Measurements from ENCODE around the gene PIEZO2.
"Not testable (repeated sequence)": the region's sequence is repeated elsewhere in the genome, so short reads cannot be mapped to it uniquely, and the experiment has no call there.

PIEZO2 gene

DNA sequence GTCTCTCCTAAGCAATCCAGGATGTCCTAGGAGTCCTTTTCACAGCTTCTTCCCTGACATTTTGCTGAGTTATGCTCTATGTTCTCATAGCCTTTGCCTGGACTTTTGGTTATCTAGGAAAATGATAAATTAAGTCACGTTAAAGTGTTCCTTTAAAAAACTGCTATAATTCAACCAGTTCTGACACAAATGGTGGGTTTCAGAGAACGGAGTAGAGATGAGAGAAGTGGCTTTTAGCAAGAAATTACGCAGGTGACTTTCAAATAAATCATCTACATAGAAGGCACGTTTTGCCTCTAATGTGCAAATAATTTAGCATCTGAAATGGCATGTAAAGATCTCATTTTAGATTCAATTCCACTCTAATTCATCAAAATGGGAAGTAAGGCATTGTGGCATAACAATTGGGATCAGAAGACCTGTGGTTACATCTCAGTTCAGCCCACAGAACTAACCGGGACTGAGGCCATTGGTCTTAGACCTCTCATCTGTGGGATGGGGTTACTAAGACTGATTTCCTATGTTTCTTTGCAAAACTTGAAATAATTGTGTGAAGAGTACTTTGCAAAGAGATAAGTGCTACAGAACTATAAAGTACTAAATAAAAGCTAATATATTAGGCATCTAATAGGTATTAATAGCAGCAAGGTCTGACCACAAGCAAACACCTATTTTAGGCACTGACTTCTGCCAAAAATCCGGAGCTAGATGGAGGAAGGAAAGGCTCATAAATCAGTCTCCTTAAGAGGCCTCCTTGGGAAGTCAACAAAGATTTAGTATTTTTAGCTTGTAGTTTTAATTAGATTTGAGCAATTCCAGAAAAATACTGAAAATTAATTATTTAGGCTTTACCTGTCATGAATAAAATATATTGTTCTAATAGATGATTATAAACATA lies 211.4 kb downstream of the PIEZO2 start:
- no peak overlapping the region for H3K4me3 ChIP-seq (ENCODE audit: control insufficient read depth, low read depth, low read length)
- TF ChIP-seq, protein P1, sequence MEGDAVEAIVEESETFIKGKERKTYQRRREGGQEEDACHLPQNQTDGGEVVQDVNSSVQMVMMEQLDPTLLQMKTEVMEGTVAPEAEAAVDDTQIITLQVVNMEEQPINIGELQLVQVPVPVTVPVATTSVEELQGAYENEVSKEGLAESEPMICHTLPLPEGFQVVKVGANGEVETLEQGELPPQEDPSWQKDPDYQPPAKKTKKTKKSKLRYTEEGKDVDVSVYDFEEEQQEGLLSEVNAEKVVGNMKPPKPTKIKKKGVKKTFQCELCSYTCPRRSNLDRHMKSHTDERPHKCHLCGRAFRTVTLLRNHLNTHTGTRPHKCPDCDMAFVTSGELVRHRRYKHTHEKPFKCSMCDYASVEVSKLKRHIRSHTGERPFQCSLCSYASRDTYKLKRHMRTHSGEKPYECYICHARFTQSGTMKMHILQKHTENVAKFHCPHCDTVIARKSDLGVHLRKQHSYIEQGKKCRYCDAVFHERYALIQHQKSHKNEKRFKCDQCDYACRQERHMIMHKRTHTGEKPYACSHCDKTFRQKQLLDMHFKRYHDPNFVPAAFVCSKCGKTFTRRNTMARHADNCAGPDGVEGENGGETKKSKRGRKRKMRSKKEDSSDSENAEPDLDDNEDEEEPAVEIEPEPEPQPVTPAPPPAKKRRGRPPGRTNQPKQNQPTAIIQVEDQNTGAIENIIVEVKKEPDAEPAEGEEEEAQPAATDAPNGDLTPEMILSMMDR (IDR thresholded peaks at IDR 0.05; ENCODE audit: control insufficient read depth, insufficient read depth, low read depth, low read length, missing control alignments) = no peak
- no peak for DNase-seq (ENCODE audit: low read depth)

DNA sequence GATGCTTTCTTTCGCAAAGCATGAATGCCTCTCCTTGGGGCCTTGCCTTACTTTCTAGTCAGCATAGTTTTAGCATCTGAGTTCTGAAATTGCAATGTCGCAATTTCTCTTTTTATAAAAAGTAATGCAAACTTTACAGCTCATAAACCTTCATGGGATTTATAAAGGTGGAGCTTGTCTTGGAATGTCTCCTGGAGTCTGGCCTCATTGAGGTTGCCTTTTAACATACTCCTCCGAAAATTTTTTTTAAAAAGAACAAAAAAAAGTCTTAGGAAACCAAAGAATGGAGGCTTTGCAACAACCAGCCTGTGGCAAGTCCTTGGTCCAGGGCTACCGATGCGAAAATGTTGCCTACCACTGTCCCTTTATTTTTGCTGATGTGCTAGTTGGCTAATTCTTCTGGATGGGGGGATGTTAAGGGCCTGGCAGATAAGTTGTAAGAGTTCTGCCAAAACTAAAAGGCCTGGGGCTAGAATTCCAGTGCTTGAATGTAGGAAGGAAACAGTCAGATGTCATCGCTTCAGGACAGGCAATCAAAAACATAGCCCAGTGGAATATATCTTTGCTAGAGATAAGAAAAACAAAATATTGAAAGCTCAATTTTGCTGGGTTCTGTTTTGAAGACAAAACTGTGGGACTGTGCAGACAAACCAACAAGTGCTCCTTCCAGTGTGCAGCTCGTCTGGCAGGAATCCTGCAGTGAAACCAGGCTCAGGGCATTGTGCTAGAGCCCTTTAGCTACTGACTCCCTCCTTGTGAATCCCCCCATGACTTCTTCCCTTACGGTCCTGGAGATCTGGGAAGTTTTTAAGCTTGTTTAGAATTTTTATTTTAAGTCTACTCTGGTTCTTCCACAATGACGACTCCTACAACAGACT lies 213.0 kb downstream of the PIEZO2 start:
- TF ChIP-seq, protein P1 (IDR thresholded peaks at IDR 0.05; ENCODE audit: control insufficient read depth, insufficient read depth, low read depth, low read length, missing control alignments) = no peak
- peak; percentile 67 for DNase-seq (ENCODE audit: low read depth)
- H3K4me3 ChIP-seq (ENCODE audit: control insufficient read depth, low read depth, low read length) = no peak overlapping the region

DNA sequence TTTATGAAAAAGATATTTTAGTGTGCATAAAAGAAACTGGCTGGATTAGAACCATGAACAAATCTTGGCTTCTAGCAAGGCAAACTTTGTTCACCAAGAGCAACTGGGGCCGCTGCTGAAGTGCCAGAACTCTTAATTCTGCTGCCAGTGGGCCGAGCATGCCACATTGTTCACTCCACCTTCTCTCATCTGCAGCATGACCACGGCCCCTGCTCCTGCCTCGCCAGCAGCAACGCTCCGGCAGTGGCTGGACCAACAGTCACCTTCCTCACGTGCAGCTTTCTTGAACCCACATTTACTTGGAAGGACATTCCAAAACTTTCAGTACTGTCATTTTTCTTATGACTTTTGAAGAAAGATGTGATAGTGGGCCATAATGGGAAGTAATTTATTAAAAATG lies 213.8 kb downstream of the PIEZO2 start:
- TF ChIP-seq, protein P1 (IDR thresholded peaks at IDR 0.05; ENCODE audit: control insufficient read depth, insufficient read depth, low read depth, low read length, missing control alignments) = no peak
- no peak for DNase-seq (ENCODE audit: low read depth)
- no peak overlapping the region for H3K4me3 ChIP-seq (ENCODE audit: control insufficient read depth, low read depth, low read length)

DNA sequence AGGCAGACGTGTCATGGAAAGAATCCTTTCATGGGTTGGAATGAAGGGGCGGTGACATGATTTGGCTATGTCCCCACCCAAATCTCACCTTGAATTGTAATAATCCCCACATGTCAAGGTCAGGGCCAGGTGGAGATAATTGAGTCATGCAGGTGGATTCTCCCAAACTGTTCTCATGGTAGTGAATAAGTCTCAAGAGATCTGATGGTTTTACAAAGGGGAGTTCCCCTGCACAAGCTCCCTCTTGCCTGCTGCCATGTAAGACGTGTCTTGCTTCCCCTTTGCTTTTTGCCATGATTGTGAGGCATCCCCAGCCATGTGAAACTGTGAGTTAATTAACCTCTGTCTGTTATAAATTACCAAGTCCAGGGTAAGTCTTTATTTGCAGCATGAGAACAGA lies 215.7 kb downstream of the PIEZO2 start:
- H3K4me3 ChIP-seq (ENCODE audit: control insufficient read depth, low read depth, low read length); DNase-seq (ENCODE audit: low read depth): not testable (repeated sequence)

DNA sequence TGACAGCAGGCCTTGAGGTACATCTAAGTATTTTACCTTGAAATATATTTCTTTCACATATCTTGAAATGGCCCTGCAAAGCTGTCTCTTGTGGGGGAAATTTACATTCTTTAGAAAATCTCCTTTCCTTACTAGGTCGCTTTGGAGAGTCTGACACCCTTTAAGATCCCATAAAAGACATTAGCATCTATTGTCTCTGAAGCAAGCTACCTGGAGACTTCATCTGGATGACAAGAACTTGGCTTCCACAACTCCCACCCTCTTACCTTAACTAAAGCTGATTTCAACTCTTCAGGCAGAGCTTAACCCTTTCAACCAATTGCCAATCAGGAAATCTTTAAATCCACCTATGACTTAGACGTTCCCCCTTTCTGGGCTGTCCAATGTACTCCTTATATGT lies 219.3 kb downstream of the PIEZO2 start:
- DNase-seq (ENCODE audit: low read depth) = no peak
- TF ChIP-seq, protein P1 (IDR thresholded peaks at IDR 0.05; ENCODE audit: control insufficient read depth, insufficient read depth, low read depth, low read length, missing control alignments) = no peak
- H3K4me3 ChIP-seq (ENCODE audit: control insufficient read depth, low read depth, low read length) = no peak overlapping the region

DNA sequence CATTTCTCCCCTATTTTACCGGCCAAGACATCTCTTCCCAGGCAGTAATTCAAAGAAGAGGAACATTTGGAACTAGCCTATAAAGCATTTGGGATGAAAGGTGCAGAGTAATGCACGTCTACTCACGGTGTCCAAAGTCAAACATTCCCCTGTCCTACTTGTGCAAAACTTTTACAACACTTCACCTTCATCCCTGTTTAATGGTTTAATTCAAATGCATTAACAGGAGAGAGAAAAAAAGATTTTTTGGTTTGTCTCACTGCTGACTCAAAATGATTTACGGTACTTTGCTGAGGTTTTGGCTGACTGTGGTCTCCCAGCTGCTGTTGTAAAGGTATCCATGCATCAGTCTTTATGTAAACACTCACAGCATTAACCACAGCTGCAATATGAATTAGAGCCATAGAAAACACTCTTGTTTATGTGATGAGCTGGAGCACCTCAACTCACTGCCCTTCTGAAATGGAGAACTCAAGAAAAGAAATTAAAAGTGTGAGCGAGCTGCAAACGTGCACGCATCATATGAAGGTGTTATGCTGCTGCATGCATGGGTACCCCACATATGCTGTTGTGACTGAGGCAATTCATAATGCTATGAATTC lies 220.5 kb downstream of the PIEZO2 start:
- peak; percentile 32 for DNase-seq (ENCODE audit: low read depth)
- no peak overlapping the region for H3K4me3 ChIP-seq (ENCODE audit: control insufficient read depth, low read depth, low read length)
- TF ChIP-seq, protein P1 (IDR thresholded peaks at IDR 0.05; ENCODE audit: control insufficient read depth, insufficient read depth, low read depth, low read length, missing control alignments) = no peak
